Kidney epithelial cell (primary cell): ENCODE data around the gene VEPH1. TPM values are rescaled to one million over a fixed set of nuclear protein-coding genes. Genes with fewer than 3 reads are reported as not detected.

Experiments
- DNase-seq: peaks from one replicate; pipeline ENCODE4 v3.0.0-alpha.2; 2010; ENCODE audit warnings: low read depth
- H3K27me3 ChIP-seq: 2 replicates; pipeline ENCODE4 v1.6.0; 2011; ENCODE audit warnings: low read length; ENCODE audit not compliant: control insufficient read depth, insufficient read depth
- H3K36me3 ChIP-seq: 2 replicates; pipeline ENCODE4 v1.5.1; 2011; ENCODE audit warnings: low read length; ENCODE audit not compliant: control insufficient read depth, insufficient read depth
- H3K4me3 ChIP-seq: 2 replicates; pipeline ENCODE4 v1.5.1; 2011; ENCODE audit warnings: low read depth, mild to moderate bottlenecking, control low read depth, low read length
- total RNA-seq: library from RNA; depleted of rRNA; stranded (reverse); fragments of >200 nt; gene quantifications from 2 replicates; pipeline ENCODE4 v1.2.3, GENCODE V29; 2015
- TF ChIP-seq, protein P1 (sequence below): IDR thresholded peaks from 2 replicates; pipeline ENCODE4 v1.5.1; 2011; ENCODE audit warnings: mild to moderate bottlenecking, moderate library complexity, low read length, control low read depth, inconsistent platforms; ENCODE audit not compliant: insufficient read depth, poor library complexity, severe bottlenecking

The VEPH1 gene
- total RNA-seq, 1 donor from 2014 or later = 26.0 TPM

DNA sequence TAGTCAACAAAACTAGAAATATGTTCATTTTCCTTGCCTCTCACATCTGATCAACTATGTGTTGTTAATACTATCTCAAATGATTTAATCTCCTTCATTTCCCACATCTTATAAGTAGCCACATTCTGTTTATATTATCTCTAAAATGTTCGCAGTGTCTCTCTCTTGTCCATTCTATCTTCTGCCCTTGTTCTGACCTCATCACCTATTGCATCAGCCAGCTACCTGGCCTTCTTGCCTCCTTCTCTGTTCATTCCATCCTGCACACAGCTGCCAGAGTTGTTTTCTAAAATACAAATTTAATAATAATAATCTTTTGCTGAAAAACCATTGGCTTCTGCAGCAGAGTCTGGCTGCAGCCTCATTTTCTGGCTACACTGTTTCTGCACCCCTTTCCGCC, 267.9 kb downstream of the VEPH1 start:
- Histone ChIP-seq H3K4me3 (no peak overlapping the region), H3K36me3 (no peaks in the 10 kb centered on the region), H3K27me3 (no peaks in the 10 kb centered on the region)
- TF ChIP-seq, protein P1, sequence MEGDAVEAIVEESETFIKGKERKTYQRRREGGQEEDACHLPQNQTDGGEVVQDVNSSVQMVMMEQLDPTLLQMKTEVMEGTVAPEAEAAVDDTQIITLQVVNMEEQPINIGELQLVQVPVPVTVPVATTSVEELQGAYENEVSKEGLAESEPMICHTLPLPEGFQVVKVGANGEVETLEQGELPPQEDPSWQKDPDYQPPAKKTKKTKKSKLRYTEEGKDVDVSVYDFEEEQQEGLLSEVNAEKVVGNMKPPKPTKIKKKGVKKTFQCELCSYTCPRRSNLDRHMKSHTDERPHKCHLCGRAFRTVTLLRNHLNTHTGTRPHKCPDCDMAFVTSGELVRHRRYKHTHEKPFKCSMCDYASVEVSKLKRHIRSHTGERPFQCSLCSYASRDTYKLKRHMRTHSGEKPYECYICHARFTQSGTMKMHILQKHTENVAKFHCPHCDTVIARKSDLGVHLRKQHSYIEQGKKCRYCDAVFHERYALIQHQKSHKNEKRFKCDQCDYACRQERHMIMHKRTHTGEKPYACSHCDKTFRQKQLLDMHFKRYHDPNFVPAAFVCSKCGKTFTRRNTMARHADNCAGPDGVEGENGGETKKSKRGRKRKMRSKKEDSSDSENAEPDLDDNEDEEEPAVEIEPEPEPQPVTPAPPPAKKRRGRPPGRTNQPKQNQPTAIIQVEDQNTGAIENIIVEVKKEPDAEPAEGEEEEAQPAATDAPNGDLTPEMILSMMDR = no peak
- DNase-seq = no peak

DNA sequence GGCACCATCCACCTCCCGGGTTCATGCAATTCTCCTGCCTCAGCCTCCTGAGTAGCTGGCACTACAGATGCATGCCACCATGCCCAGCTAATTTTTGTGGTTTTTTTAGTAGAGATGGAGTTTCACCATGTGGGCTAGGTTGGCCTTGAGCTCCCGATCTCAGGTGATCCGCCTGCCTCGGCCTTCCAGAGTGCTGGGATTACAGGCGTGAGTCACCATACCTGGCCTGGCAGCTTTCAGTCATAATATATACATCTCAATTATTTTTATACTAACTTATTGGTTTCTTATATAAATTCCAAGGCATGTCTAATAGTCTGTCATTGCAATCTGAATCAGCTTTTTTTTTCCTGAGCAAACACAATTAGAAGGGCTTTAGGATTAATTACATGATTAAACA, 269.3 kb downstream of the VEPH1 start:
- H3K4me3 ChIP-seq = no peak overlapping the region
- no peaks in the 10 kb centered on the region for H3K27me3 ChIP-seq
- no peak for DNase-seq
- TF ChIP-seq, protein P1 = no peak
- no peaks in the 10 kb centered on the region for H3K36me3 ChIP-seq

DNA sequence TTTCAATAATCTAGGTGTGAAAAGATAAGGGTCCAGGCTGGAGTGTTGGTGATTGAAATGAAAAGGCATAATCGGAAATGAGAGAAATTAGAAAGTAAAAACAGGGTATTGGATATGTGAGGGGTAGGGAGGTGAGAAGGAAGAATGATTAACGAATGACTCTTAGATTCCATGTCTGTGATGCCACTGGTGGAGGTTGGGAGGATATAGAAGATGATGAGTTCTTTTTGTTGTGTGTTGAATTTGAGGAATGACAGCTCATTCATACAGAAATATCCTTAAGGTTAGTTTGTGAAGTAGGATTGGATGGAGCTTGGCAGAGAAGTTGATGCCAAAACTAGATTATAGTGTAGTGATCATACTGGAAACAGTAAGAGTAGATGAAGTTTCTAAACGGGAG, 271.1 kb downstream of the VEPH1 start:
- TF ChIP-seq, protein P1 = no peak
- Histone ChIP-seq H3K4me3 (no peak overlapping the region), H3K27me3 (no peaks in the 10 kb centered on the region), H3K36me3 (no peaks in the 10 kb centered on the region)
- no peak for DNase-seq

DNA sequence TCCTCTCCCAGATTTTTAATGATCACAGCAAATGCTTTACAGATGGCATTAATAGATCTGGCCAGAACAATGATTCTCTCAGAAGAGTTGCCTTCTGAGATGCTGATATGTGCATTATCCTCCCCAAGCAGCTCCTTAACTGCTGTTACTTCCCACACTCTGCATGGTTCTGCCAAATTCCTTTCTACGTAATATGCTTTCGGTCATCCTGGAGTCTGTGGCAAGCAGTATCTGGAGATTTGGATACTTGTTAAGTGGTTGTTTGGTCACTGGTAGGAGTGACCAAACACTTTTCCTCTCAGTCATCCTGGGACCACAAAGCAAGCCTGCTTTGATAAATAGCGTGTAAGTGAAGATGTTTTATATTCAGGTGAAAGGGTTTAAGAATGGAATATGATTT, 272.1 kb downstream of the VEPH1 start:
- TF ChIP-seq, protein P1 = no peak
- H3K4me3 ChIP-seq = no peak overlapping the region
- no peak for DNase-seq
- no peaks in the 10 kb centered on the region for H3K27me3 ChIP-seq
- H3K36me3 ChIP-seq = no peaks in the 10 kb centered on the region

DNA sequence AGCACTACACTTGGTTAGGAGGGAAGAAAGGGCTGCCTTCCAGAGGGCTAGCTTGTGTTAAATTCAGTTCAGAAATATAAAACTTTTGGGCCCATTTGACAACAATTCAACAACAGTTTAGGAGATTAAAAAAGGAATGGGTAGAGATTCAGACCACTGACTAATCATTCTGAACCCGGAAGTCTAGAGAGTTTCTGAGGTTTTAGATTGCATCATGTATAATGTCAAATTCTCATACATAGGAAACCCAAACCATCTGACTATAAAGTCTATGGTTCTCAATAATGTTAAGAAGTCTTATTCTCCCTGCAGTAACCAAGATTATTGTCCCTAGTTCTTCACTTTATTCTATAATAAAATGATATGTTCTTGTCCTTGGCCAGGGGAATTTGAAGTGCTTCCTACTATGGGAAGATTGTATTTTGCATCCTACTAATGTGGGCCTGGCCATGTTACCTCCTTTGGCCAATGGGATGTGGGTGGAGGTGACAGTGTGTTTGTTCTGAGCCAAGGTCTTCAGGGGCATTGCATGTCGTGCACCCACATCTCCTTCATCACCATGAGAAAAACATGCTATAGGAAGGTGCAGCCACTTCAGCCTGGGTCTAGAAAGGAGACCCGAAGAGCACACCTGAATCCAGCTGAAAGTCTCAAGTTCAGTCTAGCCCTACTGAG, 276.9 kb downstream of the VEPH1 start:
- TF ChIP-seq, protein P1 = no peak
- Histone ChIP-seq H3K36me3 (no peaks in the 10 kb centered on the region), H3K27me3 (no peaks in the 10 kb centered on the region), H3K4me3 (no peak overlapping the region)
- no peak for DNase-seq

DNA sequence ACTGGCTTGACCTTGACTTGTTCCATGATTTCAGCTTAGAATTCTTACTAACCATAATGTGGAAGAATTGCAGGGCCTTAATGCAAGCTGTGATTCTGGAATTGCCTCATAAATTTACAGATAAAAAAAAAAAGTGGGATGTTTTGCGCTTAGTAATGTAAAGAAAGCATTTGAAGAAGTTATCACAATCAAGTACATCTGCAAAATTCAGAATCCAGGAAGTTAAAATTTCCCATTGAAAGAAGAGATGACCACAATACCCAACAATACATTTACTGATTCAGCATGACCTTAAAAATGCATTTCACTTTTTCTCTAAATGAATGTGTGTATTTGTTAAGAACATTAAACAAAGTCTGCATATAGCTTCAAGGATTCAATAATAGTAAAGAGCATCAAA, 278.2 kb downstream of the VEPH1 start:
- Histone ChIP-seq H3K4me3 (no peak overlapping the region), H3K27me3 (no peaks in the 10 kb centered on the region), H3K36me3 (no peaks in the 10 kb centered on the region)
- TF ChIP-seq, protein P1 = no peak
- no peak for DNase-seq
